GM21528 (cell line): ENCODE data around the gene HOXB4.
"Not testable (repeated sequence)": the region's sequence is repeated elsewhere in the genome, so short reads cannot be mapped to it uniquely, and the experiment has no call there.

Experiments
- ATAC-seq: cut with Tn5 transposase; IDR thresholded peaks from one replicate; pipeline ENCODE4 v1.9.1; 2021; ENCODE audit warnings: mild to moderate bottlenecking, moderate library complexity; ENCODE audit not compliant: unreplicated experiment, low FRiP score

The HOXB4 gene

DNA sequence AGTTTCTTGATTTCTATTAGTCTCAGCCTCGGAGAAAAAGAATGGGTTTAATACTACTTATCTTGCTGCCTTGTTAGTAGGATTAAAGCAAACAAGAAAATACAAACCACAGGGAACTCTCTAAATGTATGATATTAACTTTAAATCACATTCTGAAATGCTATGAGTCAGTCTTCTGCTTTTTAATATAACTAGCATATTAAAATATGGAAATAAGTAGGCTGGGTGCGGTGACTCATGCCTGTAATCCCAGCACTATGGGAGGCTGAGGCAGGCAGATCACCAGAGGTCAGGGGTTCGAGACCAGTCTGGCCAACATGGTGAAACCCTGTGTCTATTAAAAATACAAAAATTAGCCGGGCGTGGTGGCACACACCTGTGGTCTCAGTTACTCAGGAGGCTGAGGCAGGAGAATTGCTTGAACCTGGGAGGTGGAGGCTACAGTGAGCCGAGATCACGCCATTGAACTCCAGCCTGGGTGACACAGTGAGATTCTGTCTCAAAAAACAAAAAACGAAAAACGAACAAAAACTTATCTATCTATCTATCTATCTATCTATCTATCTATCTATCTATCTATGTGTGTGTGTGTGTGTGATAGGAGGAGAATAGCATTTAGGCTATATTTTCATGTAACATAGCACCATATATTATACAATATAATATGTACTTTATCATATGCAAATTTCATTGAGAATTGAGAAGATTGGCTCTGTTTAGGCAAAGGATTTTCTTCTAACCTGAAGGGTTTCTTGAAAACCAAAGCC lies 42.2 kb downstream of the HOXB4 start:
- ATAC-seq: not testable (repeated sequence)

DNA sequence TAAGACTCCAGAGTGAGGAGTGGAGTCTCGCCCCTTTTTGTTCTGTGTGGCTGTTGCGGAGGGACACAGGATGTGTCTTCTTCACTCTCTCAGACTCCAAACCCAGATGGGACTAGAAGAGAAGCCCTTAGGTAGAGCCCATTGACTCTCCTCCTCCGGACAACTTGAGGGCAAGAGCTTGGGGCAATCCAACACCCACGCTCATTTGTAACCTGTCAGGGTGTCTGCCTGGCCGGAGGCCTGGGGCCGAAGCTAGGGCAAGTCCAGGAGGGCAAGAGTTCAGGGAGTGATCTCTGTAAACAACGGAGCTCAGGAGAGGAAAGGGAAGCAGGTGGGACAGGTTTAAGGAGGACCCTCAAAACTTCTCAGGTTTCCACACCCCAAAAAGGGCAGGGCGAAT lies 45.9 kb downstream of the HOXB4 start:
- ATAC-seq: no peak

DNA sequence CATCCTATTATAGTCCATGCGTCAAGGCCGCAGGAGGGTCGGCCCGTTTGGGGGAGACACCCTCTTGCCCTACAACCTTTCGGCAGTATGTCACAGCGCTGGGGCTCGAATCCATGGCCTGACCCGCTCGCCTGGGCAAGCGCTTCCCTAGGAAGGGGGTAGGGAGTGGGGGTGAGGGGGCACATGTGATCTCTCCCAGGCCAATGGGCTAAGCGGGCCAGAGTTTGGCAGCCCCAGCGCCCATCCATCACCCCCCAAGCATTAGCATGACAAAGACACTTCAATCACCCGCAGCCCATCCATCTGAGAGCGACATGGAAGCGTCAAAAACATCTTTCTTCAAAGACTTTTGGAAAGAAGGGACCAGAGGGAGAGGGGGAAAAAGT lies 47.3 kb downstream of the HOXB4 start, which contains the start of gene HOXB1:
Gene HOXB1 (minus strand): TSS at position 125 of the 386 bp plus-strand sequence. CDS start 107 bp downstream, at position 18.
- no peak for ATAC-seq

DNA sequence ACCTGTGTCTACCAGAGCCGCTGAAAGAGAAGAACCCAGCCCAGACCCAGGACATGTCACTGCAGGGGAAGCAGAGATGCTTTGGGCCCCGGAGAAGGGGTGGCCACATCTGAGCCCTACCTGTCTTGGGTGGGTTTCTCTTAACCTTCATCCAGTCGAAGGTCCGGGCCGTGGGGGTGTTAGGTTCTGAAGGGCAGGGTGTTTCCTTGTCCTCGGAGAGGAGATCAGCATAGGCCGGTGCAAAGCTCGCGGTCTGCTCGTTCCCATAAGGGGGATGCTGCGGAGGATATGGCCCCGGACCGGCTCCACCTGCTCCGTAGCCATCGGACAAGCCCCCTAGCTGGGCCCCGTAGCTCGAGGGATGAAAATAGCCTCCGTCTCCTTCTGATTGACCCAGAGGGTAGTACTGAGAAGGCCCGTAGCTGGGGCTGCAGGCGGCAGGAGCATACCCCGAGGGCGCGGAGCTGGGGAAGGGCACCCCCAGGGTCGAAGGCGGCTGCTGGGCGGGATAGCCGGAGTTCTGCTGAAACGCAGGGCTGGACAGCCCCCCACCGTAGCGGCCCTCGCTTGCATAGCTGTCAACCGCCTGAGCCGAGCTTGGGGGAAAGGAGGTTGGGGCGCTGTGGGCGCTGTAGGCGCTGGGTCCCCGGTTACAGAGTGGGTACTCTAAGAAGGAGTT lies 47.8 kb downstream of the HOXB4 start:
- no peak for ATAC-seq

DNA sequence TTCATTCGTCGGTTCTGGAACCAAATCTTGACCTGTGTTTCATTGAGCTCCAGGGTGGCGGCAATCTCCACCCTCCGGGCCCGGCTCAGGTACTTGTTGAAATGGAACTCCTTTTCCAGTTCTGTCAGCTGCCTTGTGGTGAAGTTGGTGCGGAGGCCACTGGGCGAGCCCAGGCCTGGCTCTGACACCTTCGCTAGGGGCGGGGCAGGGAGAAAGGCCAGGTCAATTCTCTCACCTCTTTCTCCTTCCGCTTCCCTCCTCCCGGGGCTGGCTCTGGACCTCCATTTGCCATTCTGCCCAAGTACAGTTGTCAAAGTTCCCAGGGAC lies 48.5 kb downstream of the HOXB4 start:
- no peak for ATAC-seq

DNA sequence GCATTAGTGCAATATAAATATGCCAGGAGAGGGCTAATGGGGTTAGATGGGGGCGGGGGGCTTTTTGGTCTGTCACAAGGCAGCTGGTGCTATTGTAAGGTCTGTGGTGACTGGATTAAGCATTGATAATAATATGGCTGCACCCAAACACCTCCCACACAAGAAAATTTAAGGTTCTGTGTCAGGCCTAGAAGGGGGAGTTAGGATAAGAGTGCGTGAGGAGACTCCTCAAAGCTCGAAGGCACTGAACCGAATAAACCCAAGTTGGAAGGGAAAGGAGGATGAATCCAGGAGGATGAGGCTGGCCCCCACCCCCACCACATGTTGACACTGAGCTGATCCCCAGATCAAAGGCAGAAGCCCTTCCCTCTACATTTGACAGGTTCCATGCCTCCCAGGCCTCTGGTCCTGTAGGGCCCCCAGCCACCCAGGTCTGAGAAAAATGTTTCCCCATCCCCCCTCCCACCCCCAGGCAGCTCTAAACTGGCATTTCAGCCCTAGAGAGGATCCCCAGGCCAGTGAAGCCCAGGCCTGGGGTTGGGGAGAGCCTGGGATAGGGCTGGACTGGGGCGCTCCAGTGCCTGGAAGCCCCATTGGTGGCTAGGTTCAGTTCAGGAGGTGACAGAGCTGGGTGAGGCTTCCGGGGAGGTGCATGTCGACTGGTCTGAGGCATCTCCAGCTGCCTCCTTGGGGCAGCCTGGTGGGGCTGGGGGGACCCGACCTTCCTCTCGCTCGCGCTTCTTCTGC lies 49.0 kb downstream of the HOXB4 start:
- no peak for ATAC-seq

DNA sequence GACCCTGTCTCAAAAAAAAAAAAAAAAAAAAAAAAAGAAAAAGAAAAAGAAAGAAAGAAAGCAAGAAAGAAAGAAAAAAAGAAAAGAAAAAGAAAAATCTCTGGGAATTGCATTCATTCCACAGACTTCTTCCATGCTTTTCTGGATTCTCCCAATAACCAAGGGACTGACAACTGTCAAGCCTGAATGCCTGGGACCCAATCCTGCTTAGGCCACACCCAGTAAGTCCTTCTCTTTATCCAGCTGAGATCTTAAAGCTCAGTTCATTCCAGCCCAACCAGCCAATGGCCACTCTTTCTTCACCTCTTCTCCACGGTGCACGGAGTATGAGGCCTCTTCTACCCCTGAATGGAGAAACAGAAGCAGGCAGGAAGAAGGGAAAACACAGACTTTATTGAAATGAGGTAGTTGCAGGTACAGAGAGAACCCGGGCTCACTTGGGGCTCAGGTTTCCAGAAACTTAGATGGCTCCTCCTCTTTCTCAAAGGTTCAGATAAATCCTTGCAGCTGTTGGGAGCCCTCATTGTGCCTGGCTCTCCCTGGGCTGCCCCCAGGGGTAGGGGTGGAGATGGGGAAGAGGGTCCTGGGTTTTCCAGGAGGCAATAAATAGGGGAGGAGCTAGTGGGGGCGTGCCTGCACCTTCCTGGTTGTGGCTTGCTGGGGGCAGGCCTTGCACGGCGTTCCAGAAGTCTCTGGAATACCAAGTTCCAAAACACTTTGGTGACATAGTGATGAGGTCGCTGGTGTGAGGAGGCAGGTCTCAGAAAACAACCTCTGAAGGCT lies 49.8 kb downstream of the HOXB4 start:
- no peak for ATAC-seq

DNA sequence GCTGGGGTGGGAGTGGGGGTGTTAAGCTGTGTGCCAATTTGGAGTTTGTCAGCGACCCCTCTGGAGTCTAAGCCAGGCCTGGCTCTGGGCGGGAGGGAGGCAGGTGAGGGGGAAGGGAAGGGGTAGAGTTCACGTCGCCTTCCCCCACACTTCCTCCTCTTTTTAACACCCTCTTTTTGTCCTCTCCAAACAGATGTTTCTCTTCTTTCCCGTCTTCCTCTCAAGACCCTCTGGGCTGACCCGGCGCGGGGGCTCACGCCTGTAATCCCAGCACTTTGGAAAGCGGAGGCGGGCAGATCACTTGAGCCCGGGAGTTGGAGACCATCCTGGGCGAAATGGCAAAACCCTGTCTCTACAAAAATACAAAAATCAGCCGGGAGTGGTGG lies 50.6 kb downstream of the HOXB4 start:
- ATAC-seq: no peak

DNA sequence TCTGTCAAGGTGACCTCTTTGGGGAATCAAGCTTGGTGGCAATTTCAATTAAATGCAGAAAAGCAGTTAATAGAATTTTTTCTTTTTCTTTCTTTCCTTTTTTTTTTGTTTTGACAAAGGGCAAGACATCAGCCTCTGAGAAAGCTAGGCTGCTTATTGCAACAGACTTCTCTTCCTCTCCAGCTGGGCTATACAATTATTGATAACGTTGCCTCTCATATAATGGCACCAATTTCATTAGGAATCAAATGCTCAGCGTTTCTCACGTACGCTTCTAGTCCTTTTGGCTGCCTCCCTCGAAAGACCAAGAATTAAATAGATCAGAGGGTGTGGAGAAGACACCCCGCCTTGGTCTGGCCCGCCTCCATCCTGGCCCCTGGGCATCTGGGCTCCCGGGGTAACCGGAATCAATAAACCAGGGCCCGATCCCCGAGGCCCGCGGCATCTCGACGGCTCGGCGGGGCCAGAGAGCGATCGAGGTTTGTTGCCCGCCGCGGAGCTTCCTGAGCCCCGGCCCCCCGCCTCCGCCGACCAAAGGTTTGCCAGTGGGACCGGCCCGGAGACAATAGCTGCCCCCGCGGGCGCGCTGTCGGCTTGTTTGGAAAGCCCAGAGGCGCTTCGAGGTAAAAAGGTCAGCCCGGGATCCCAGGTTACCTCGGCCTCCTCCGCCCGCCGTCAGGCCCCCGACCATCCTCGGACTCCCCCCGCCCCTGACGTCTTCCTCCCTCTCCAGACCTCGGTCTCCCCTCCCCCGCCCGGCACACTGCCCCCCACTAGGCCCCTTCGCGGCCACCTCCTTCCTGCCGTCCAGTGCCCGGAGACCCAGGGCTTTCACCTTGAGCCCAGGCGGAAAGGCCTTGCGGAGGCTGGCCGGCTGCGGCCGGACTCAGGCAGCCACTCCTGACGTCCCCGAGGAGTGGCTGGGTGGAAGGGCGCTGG lies 51.3 kb downstream of the HOXB4 start:
- ATAC-seq: no peak
